Cardiac muscle cell (in vitro differentiated cells and primary cell): ENCODE measurements around the gene HLA-DOB. TPM values are rescaled to one million over a fixed set of nuclear protein-coding genes. Genes with fewer than 3 reads are reported as not detected.

ENCODE experiments used
- DNase-seq, 2 donors: peaks; one replicate each; pipeline versions ENCODE4 v3.0.0 to v3.0.0-alpha.2; 2010 to 2017; ENCODE audit warnings: low read depth in 1 of 2, low spot score in 1 of 2
- H3K27ac ChIP-seq: fragments of 200-600 bp; sonication (generic); 2 replicates; pipeline ENCODE4 v1.5.1; 2016
- H3K27me3 ChIP-seq: fragments of 200-600 bp; sonication (generic); 2 replicates; pipeline ENCODE4 v1.6.0; 2016; ENCODE audit warnings: control low read depth
- H3K36me3 ChIP-seq: fragments of 200-600 bp; sonication (generic); 2 replicates; pipeline ENCODE4 v1.5.1; 2016; ENCODE audit warnings: control low read depth
- H3K4me1 ChIP-seq: fragments of 200-600 bp; sonication (generic); 2 replicates; pipeline ENCODE4 v1.8.1; 2017; ENCODE audit warnings: low read depth, mild to moderate bottlenecking, mixed run types
- H3K4me3 ChIP-seq: fragments of 200-600 bp; sonication (generic); 2 replicates; pipeline ENCODE4 v1.5.1; 2016; ENCODE audit warnings: mild to moderate bottlenecking
- H3K9me3 ChIP-seq: fragments of 200-600 bp; sonication (generic); 2 replicates; pipeline ENCODE4 v1.5.1; 2017; ENCODE audit warnings: low read depth, mild to moderate bottlenecking, control low read depth
- CTCF ChIP-seq: IDR thresholded peaks from 2 replicates; pipeline ENCODE4 v1.5.1; 2012; ENCODE audit warnings: low read depth, mild to moderate bottlenecking, low read length
- polyA plus RNA-seq: library from polyadenylated mRNA; unstranded; fragments of >200 nt; fragmentation: Nextera tagmentation; extraction: Ambion mirVana; gene quantifications from 2 replicates; pipeline ENCODE4 v1.2.1, GENCODE V29; 2016
- total RNA-seq: library from RNA; depleted of rRNA; stranded (reverse); fragments of >200 nt; gene quantifications from 2 replicates; pipeline ENCODE4 v1.2.3, GENCODE V29; 2016

Gene HLA-DOB
- total and polyA plus RNA-seq, 2 experiments from 2014 or later, result not detected

- TF ChIP-seq CTCF, result no peak
- peak overlapping the region; percentile 85 for H3K4me3 ChIP-seq
- peaks cover 5% of the 10 kb centered on the region for H3K4me1 ChIP-seq
- DNase-seq, result peak in 1 of 2 donors; percentile 8
- H3K27me3 ChIP-seq, result peaks cover 42% of the 10 kb centered on the region
- no peak overlapping the region for H3K27ac ChIP-seq
- no peaks in the 10 kb centered on the region for H3K9me3 ChIP-seq
- H3K36me3 ChIP-seq, result no peaks in the 10 kb centered on the region
Observed at GRCh38 chr6:32837651-32838113, 20.9 kb upstream of the HLA-DOB start.

GRCh38 chr6:32836873-32837272 lies 20.1 kb upstream of the HLA-DOB start:
- no peak overlapping the region for H3K4me3 ChIP-seq
- no peak for DNase-seq
- no peak for TF ChIP-seq CTCF
- peaks cover 34% of the 10 kb centered on the region for H3K27me3 ChIP-seq
- H3K27ac ChIP-seq, result no peak overlapping the region
- H3K4me1 ChIP-seq, result peaks cover 5% of the 10 kb centered on the region
- H3K9me3 ChIP-seq, result no peaks in the 10 kb centered on the region
- H3K36me3 ChIP-seq, result no peaks in the 10 kb centered on the region

- Histone ChIP-seq H3K4me3 (no peak overlapping the region), H3K27ac (no peak overlapping the region), H3K27me3 (peaks cover 19% of the 10 kb centered on the region), H3K4me1 (peaks cover 5% of the 10 kb centered on the region), H3K9me3 (no peaks in the 10 kb centered on the region), H3K36me3 (no peaks in the 10 kb centered on the region)
- TF ChIP-seq CTCF, result no peak
- no peak for DNase-seq
Observed at GRCh38 chr6:32835167-32835893, 18.5 kb upstream of the HLA-DOB start.

- no peak overlapping the region for H3K27ac ChIP-seq
- no peaks in the 10 kb centered on the region for H3K9me3 ChIP-seq
- peaks cover 9% of the 10 kb centered on the region for H3K27me3 ChIP-seq
- no peak overlapping the region for H3K4me3 ChIP-seq
- H3K4me1 ChIP-seq, result peaks cover 5% of the 10 kb centered on the region
- no peak for TF ChIP-seq CTCF
- no peaks in the 10 kb centered on the region for H3K36me3 ChIP-seq
- DNase-seq, result no peak
Observed at GRCh38 chr6:32833664-32834063, 16.9 kb upstream of the HLA-DOB start.

GRCh38 chr6:32832535-32832934 lies 15.7 kb upstream of the HLA-DOB start:
- peaks cover 9% of the 10 kb centered on the region for H3K27me3 ChIP-seq
- H3K4me1 ChIP-seq, result no peaks in the 10 kb centered on the region
- H3K9me3 ChIP-seq, result no peaks in the 10 kb centered on the region
- H3K36me3 ChIP-seq, result no peaks in the 10 kb centered on the region
- H3K4me3 ChIP-seq, result no peak overlapping the region
- TF ChIP-seq CTCF, result no peak
- DNase-seq, result no peak
- H3K27ac ChIP-seq, result no peak overlapping the region
